CD4-positive, alpha-beta T cell treated with Interleukin-1 beta for 1 hour (primary cell): ENCODE data around the gene ABCB4.

Experiments used
- DNase-seq, 2 donors: peaks; one replicate each; pipeline ENCODE4 v3.0.0-alpha.2; 2020 to 2022

Gene ABCB4

GRCh38 chr7:87475359-87476178 lies at the start of gene ABCB4:
Gene ABCB4 (minus strand): TSS chr7:87475680. CDS start chr7:87475465, 215 bp downstream.
- peak in 1 of 2 donors; percentile 7 for DNase-seq

GRCh38 chr7:87518735-87519134 lies 43.3 kb upstream of the ABCB4 start:
- DNase-seq: no peak

GRCh38 chr7:87517891-87518290 lies 42.4 kb upstream of the ABCB4 start:
- no peak for DNase-seq

GRCh38 chr7:87517136-87517815 lies 41.8 kb upstream of the ABCB4 start:
- DNase-seq: no peak

GRCh38 chr7:87513735-87514335 lies 38.4 kb upstream of the ABCB4 start:
- no peak for DNase-seq

GRCh38 chr7:87512906-87513305 lies 37.4 kb upstream of the ABCB4 start:
- DNase-seq: no peak

- no peak for DNase-seq
These were observed 36.0 kb upstream of the ABCB4 start for GRCh38 chr7:87511510-87511909.

GRCh38 chr7:87510411-87510875 lies 35.0 kb upstream of the ABCB4 start:
- DNase-seq: no peak

- DNase-seq: no peak
These were observed 32.0 kb upstream of the ABCB4 start for GRCh38 chr7:87507446-87507845.

- DNase-seq: peak in 1 of 2 donors; percentile 3
These were observed 31.0 kb upstream of the ABCB4 start for GRCh38 chr7:87506246-87507180.

- no peak for DNase-seq
These were observed 30.2 kb upstream of the ABCB4 start for GRCh38 chr7:87505557-87506245.

- DNase-seq: no peak
These were observed 29.6 kb upstream of the ABCB4 start for GRCh38 chr7:87505122-87505521.

- DNase-seq: no peak
These were observed 24.0 kb upstream of the ABCB4 start for GRCh38 chr7:87499494-87499893.

- DNase-seq: no peak
These were observed 23.4 kb upstream of the ABCB4 start for GRCh38 chr7:87498893-87499292.

- DNase-seq: no peak
These were observed 22.0 kb upstream of the ABCB4 start for GRCh38 chr7:87497482-87497881.

GRCh38 chr7:87495366-87495765 lies 19.9 kb upstream of the ABCB4 start:
- DNase-seq: no peak

GRCh38 chr7:87494454-87494853 lies 19.0 kb upstream of the ABCB4 start:
- DNase-seq: no peak

- DNase-seq: no peak
These were observed 7.7 kb upstream of the ABCB4 start for GRCh38 chr7:87483131-87483530.

GRCh38 chr7:87482115-87482514 lies 6.6 kb upstream of the ABCB4 start:
- no peak for DNase-seq

GRCh38 chr7:87480386-87480785 lies 4.9 kb upstream of the ABCB4 start:
- no peak for DNase-seq

GRCh38 chr7:87479951-87480350 lies 4.5 kb upstream of the ABCB4 start:
- DNase-seq: no peak

GRCh38 chr7:87476179-87476557 lies 688 bp upstream of the ABCB4 start:
- no peak for DNase-seq
